Measurements from ENCODE around the gene PPP1R16B. TPM values are rescaled to one million over a fixed set of nuclear protein-coding genes. Genes with fewer than 3 reads are reported as not detected.

Gene PPP1R16B
- total and polyA plus RNA-seq, 2 of the 8 experiments (the other 6 are each of a cell fraction or from before 2014, with no cell fraction given): 2.6 to 8.9 TPM

DNA sequence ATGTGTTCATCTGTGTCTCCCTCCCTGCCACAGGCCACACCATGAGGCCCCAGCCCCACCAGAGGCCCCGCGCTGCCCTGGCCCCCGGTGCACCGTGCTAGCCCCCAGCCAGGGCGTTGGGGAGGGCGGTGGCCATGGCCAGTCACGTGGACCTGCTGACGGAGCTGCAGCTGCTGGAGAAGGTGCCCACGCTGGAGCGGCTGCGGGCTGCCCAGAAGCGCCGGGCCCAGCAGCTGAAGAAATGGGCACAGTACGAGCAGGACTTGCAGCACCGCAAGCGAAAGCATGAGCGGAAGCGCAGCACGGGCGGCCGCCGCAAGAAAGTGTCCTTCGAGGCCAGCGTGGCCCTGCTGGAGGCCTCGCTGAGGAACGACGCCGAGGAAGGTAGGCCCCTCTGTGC is 30.3 kb downstream of the PPP1R16B start:
- Histone ChIP-seq H3K14ac (ENCODE audit: insufficient read length) (no peak overlapping the region), H4K91ac (replicated peaks; ENCODE audit: insufficient read length, low read length) (no peak overlapping the region), H3K9ac (replicated peaks in 1 of 4; ENCODE audit: extremely low read depth in 1 of 4, low read depth in 3 of 4, low read length in 3 of 4) (peak overlapping the region in 1 of 4 experiments; percentile 13; a peak in 1 of 7 replicates), H2AFZ (ENCODE audit: low read length) (no peak overlapping the region), H2BK5ac (ENCODE audit: low read depth, low read length) (no peak overlapping the region), H3K79me1 (ENCODE audit: low read depth, low read length) (no peaks in the 10 kb centered on the region; the same call in 1 of the 2 replicates), H3K23me2 (ENCODE audit: low read depth, low read length) (no peaks in the 10 kb centered on the region), H2BK20ac (ENCODE audit: low read length) (no peak overlapping the region), H2BK15ac (ENCODE audit: low read length) (no peak overlapping the region), H4K8ac (ENCODE audit: extremely low read depth, insufficient read depth, low read length) (no peak overlapping the region; the same call in 1 of the 2 replicates), H3K4me1 (replicated peaks in 1 of 4; ENCODE audit: control insufficient read depth in 3 of 4, insufficient read depth in 4 of 4, low read length in 3 of 4) (peaks cover 0 to 6% (median 3%) of the 10 kb centered on the region in 4 experiments; a peak in 1 of 7 replicates), H3K27me3 (replicated peaks in 1 of 4; ENCODE audit: control insufficient read depth in 3 of 4, extremely low read depth in 1 of 4, insufficient read depth in 3 of 4, low read length in 3 of 4) (no peaks in the 10 kb centered on the region), H2BK120ac (replicated peaks; ENCODE audit: low read depth, low read length) (no peak overlapping the region), H3K18ac (ENCODE audit: extremely low read depth, low read length) (no peak overlapping the region), H3K4ac (replicated peaks; ENCODE audit: insufficient read length, low read depth, low read length) (no peak overlapping the region), H3K4me2 (ENCODE audit: insufficient read depth in 1 of 2, low read depth in 2 of 2, low read length in 2 of 2) (no peak overlapping the region), H3K56ac (replicated peaks; ENCODE audit: insufficient read length, low read depth, low read length) (no peak overlapping the region), H4K5ac (ENCODE audit: insufficient read length, low read depth, low read length) (no peak overlapping the region), H2AK5ac (ENCODE audit: low read depth, low read length) (no peak overlapping the region), H4K20me1 (replicated peaks in 1 of 2; ENCODE audit: control insufficient read depth in 1 of 2, insufficient read depth in 2 of 2, low read length in 2 of 2) (no peaks in the 10 kb centered on the region), H3K79me2 (ENCODE audit: control insufficient read depth in 1 of 2, insufficient read depth in 2 of 2, low read length in 2 of 2) (no peaks in the 10 kb centered on the region), H3K27ac (ENCODE audit: low read depth, low read length) (no peak overlapping the region), H3K23ac (ENCODE audit: insufficient read length) (no peak overlapping the region), H3K4me3 (ENCODE audit: extremely low read depth in 1 of 4, insufficient read depth in 2 of 4, low read depth in 3 of 4, low read length in 4 of 4) (no peak overlapping the region), H3K9me3 (ENCODE audit: insufficient read depth in 2 of 2, low read depth in 1 of 2, low read length in 1 of 2) (no peaks in the 10 kb centered on the region), H3K36me3 (ENCODE audit: control insufficient read depth in 2 of 4, insufficient read depth in 4 of 4, low read length in 3 of 4) (no peaks in the 10 kb centered on the region), H2BK12ac (ENCODE audit: low read depth, low read length) (no peak overlapping the region)
- POLR2A ChIA-PET (ENCODE audit: partially characterized antibody): interaction anchor here (1.5 kb wide), 1 partner anchor 27 kb away, joined by 5 read pairs; no protein-coding TSS in a partner anchor
- no peak for TF ChIP-seq POLR2A (IDR thresholded peaks at IDR 0.05; ENCODE audit: control extremely low read depth in 1 of 2, low read depth in 2 of 2, low read length in 2 of 2)
- TF ChIP-seq POU5F1 (IDR thresholded peaks at IDR 0.05; ENCODE audit: low read depth, low read length): no peak
- TF ChIP-seq TCF12 (IDR thresholded peaks at IDR 0.05; ENCODE audit: low read depth, low read length): no peak
- no peak for TF ChIP-seq YY1 (IDR thresholded peaks at IDR 0.05; ENCODE audit: low read depth, low read length)
- no peak for TF ChIP-seq KDM1A (IDR thresholded peaks at IDR 0.05; ENCODE audit: borderline replicate concordance, low read length)
- TF ChIP-seq, protein P1, sequence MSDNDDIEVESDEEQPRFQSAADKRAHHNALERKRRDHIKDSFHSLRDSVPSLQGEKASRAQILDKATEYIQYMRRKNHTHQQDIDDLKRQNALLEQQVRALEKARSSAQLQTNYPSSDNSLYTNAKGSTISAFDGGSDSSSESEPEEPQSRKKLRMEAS (IDR thresholded peaks at IDR 0.05): no peak
- no peak for TF ChIP-seq KDM5A (IDR thresholded peaks at IDR 0.05; ENCODE audit: low read length)
- no peak for TF ChIP-seq SIRT6 (IDR thresholded peaks at IDR 0.05; ENCODE audit: low read length)
- TF ChIP-seq POLR2AphosphoS5 (IDR thresholded peaks at IDR 0.05; ENCODE audit: low read depth, low read length): no peak
- TF ChIP-seq EP300 (IDR thresholded peaks at IDR 0.05; ENCODE audit: borderline replicate concordance in 1 of 2, low read depth in 2 of 2, low read length in 2 of 2): no peak
- no peak for TF ChIP-seq SP4 (IDR thresholded peaks at IDR 0.05; ENCODE audit: low read length)
- 92% methylated on average over 28 of the region's 28 CpGs; no CpG with 5 or more reads in 1 of the 2 experiments for whole genome bisulfite sequencing, 2 experiments (ENCODE audit: extremely low coverage in 1 of 2, insufficient coverage in 1 of 2, insufficient read length in 1 of 2, insufficient replicate concordance in 2 of 2, low coverage in 1 of 2, low lambda C conversion rate in 2 of 2, missing lambda C conversion rate in 1 of 2)
- CTCF ChIA-PET (ENCODE audit: partially characterized antibody): interaction anchor here (1.2 to 2.3 kb wide), 3 partner anchors 57 to 364 kb away, joined by 4 to 9 read pairs (median 6); partner anchors contain the start of gene RALGAPB
- DNase-seq (ENCODE audit: low read depth in 1 of 2, low spot score in 2 of 2) (no peak), FAIRE-seq (no peak)
